CD4-positive, alpha-beta T cell treated with Interleukin-2 at 100 ng/mL for 4 hours (primary cell): Measurements from ENCODE around the gene TSPAN9.

Experiments
- DNase-seq: peaks from one replicate; pipeline ENCODE4 v3.0.0-alpha.2; 2020; ENCODE audit warnings: low spot score

The TSPAN9 gene

DNA sequence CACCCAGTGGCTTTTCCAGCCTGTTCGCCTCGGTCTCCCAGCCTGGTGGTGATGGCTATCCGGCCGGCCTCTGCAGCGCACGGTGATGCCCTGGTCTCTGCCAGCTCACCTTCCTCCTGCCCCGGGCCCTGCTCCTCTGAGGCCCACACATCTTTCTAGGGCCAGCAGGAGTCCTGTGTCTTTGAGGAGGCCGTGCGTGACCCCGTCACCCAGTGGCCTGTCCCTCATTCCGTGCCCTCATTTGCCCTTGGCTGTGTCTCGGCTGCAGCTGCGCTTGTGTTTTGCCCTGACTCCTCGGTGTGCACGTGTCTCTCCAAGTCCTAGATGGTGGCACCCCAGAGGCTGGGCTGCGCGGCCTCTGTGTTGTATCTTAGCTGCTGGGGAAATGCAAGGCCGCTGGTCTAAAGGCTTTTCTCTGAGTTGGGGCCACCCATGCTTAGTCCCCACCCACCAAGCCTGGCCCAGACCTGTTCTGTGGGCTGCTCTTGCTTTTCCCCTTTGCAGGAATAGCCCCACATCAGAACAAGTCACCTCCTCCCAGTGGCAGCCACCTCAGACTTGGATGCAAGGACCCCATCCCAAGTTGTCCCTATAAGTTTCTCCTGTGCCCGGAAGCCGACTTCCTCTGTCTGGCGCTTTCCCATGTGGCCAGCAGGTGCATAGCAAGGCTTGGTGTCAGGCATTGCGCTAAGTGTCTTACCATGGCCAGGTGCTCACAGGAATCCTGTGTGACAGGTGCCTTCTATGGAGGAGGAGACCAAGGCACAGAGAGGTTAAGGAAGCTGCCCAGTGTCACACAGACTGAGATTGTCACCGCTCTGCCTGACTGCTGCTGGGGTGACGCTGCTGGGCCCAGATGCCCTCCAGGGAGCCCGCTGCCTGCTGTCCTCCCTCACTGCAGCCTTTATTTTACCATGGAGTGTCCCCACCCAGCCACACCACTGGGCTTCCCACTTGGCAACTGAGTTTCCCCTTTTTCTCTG lies 64.5 kb downstream of the TSPAN9 start:
- DNase-seq, result no peak

DNA sequence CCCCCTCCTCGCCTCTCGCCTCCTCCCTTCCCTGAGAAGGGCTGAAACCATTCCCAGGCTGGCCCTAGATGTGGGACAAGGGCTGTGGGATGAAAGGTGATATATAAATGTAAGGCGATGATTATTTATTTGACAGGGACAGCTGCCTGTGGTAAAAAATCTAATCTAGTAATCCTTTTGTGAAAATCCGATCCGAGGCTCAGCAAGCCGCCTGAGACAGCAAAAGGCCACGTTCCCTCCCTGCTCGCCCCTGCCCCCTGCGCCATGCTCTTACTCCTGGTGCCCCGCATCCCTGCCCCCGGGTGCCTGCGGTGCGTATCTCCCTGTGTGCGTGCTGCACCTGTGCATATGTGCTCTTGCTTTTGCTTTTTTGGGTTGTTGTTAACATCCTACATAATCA lies 65.2 kb downstream of the TSPAN9 start:
- DNase-seq, result no peak

DNA sequence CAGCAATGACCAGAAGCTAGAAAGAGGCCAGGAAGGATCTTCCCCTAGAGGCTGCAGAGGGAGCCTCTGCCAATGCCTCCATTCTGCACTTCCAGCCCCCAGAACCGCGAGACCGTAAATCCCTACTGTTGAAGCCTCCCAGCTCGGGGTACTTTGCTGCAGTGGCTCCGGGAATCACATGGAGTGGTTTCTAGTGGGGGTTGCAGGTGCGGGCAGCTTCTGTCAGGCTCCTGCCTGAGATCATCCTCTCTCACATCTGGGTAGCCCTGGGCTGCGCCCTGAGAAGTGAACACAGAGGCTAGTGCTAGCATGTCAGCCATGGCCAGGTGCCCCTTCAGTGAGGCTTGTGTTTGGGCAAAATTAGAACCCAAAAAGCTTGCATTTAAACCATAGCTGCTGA lies 67.3 kb downstream of the TSPAN9 start:
- DNase-seq, result no peak

DNA sequence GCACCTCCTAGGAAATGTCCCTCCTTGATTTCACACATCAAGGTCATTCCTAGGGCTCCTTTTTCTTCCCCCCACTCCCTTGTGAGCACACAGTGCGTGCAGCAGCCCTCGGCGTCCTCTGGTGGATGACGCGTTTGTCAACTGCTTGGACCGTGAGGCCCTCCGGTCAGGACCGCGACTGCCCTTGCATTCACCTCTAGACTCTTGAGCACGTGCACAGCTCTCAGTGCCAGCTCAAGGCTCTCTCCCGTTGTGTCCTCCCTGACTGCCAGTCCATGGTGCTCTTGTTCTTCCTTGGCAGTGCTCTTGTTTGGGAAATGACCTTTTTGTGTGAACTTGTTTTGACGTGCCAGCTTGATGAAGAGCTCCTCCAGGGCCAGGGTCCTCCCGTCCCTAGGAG lies 67.9 kb downstream of the TSPAN9 start:
- DNase-seq, result no peak

DNA sequence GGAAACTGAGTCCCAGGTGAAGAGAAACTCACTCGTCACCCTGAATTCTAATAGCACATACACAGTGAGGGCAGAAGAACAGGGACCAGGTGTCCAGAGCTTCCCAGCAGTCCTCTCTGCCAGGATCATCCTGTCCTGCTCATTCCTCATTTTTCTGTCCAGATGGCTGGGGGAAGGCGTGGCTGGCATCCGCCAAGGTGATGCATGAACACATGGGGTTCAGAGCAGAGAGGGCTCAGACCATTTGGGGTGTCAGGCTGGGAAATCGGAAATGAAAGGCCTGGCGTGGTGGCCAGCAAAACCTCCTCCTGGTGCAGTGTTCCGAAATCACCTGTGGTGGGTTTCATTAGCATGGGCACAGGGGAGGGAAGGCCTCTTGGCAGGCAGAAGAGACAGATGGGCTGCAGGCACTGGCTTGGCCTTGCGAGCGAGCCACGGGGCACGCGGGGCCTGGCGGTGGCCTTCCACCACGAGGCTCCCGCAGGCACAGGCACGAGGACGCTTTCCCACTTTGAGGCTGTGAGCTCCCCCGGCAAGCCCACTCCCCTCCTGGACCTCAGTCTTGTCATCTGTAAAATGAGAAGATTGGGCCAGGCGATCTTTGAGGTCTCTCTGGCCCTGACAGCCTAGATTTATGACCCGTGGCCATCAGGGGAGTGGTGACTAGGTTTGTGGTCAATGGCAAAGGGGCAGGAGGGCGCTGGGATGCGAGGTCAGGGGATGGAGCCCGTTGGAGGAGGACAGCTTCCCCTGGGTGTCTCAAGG lies 68.5 kb downstream of the TSPAN9 start:
- no peak for DNase-seq

DNA sequence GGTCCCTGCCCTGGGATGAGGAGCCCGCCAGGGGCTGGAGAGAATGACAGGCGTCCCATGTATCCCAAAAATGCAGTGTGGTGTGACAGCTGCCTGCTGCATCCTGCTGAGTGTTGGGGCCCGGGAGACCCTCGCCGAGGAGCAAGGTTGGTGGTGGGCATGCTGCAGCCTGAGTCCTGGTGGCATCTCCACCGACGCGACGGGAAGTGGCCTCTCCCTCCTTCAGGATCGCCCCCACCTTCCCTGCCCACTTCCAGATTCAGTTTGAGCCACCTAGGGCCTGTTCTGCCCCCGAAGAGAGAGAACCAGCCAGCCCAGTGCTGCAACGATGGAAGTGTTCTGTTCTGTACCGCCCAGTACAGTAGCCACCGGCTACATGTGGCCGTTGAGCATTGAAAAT lies 70.1 kb downstream of the TSPAN9 start:
- no peak for DNase-seq

DNA sequence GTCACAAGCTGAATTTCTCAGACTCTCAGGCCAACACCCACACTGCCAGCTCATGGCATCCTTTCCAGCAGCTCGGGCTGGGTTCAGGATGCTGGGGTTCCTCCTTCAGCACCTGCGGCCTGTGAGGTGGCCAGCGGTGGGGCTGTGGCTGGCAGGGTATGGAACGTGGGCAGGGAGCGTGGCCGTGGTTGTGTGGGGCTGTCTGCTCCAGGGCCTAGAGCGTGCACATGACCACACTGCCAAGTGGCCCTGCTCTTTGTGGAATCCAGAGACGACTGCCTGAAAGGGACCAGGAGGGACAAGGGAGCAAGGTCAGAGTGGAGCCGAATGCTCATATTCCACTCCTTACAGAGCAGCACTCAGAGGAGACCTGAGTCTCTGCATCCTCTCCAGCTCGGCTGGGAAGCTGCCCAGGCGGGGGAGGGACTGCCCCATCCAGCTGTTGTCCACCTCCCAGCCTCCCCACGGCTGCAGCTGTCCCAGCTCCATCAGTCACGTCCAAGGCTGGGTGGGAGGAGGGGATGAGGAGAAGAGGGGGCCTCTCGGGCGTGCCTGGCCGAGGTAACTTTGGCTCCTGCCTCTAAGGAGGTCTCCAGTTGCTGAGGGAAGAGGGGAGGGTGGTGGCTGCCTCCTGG lies 71.3 kb downstream of the TSPAN9 start:
- DNase-seq, result no peak

DNA sequence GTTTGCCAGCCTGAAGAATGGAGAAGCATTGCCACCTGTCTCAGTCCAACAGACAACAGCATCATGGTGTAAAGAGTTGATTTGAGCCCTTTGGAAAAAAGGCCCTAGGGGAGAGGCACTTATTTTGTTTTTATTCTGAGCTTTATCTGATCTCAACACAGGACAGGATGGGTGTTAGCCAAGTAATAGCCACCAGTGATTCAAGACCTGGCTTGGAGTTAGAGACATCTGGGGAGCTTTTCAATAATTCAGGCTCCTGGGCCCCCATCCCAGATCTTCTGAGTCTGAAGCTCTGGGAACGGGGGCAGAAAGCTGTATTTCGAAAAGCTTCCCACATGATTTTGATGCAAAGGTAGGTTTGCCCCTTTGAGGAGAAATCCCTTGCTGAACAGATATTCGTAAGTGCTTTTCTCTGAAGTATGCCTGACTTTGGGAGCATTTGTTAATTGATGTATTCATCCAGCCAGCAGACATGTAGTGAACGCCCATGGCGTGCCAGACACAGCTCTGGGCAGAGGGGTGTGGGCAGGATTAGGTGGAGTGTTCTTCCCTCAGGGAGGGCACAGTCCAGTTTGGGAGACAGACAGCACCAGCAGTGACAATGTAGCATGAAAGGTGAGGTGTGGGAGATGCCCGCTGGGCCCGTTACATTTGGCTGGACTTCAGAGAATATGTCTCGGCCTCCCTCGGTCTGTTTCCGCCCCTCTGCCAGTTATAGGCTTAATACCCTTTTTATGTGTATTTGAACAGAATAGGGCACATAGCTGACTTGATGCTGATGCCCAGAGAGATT lies 72.5 kb downstream of the TSPAN9 start:
- DNase-seq, result no peak

DNA sequence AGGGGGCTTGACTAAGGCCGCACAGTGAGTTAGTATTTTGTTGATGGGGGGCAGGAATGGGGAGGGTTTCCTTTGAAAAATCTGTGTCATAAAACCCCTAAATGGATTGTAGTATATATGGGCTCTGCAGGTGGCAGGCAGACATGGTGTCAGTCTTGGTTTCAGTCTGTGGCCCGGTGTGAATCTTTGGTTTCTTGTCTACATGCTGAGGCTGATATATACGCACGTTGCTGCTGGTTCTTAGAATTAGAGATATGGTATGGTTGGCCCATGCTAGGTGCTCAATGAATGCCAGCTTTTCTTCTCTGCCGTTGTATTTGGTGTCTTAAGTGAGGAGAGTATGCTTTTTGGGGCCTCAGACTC lies 73.1 kb downstream of the TSPAN9 start:
- no peak for DNase-seq

DNA sequence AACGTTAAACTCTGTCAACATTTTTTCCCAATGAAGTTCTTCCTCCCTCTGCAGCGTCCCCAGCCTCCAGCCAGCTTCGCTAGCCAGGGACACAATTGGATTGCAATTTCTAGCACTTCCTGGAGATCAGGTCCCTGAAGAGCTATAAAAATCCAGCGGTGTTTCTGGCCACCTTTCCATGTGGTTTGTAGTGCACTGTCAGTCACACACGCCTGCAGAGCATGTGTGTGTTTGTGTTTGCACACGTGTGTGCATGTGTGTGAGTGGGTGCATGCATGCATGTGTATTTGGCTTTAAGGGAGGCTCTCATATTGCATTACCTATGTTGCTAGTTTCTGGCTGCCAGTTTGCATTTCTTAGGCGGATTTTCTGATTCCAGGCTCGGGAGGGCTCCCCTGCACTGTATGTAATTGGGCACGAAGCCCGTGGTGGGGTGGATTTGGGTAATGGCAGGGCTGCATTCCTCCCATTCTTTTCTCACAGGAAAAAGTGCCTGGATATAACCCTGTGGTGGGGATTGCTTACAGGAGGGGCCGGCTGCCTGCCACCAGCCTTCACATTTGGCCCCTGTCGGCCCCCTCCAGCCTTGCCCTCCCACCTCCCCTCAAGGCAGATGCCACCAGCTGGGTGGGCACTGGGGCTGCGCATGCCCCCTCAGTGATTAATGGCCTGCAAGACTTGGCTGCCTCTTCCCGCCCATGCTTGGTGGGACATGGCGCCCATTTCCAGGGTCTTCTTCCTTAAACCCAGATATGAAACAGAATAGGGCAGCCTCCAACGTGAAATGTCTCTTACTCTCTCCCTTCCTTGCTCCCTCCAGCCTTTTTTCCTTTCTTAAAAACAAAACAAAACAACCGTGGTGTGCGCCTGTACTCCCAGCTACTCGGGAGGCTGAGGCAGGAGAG lies 74.0 kb downstream of the TSPAN9 start:
- DNase-seq, result no peak

DNA sequence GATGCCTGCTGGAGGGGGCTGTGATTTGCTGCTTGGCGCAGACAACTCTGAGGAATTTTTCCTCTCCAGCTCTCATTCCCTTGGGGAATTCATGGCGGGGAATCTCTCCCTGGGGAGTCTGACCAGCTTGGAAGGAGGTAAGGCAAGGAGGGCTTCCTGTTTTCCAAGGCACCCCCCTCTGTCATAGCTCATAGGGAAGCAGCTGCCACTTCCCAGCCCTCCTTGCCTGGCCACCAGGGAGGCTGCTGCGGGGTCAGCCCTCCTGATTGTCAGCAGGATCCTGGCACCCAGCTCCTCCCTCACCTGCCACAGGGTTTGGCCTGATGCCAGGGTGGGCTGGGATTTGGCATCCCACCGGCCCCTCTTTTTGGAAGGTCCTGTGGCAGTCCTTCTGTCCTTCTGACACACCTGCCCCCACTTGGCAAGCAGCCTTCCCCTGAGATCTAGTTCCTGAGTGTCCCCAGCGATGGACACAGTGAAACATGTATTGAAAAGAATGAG lies 74.9 kb downstream of the TSPAN9 start:
- DNase-seq, result no peak

DNA sequence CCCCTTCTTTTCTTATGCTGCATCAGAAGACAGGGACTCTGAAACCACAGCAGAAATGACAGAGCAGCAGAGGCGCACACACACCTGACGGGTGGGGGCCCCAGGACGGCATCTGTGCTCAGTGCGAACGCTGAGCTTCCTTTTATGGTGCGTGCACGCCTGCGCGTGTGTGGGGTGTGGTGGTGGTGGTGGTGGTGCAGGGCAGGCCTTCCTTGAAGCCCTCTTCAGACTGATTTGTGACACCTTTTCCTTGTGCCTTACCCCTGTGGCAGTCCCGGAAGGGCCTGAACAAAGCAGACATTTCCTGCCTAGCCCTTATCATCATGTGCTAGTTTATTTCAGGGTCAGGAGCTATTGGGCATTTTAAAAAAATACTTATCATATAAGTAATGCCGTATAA lies 75.7 kb downstream of the TSPAN9 start:
- no peak for DNase-seq

DNA sequence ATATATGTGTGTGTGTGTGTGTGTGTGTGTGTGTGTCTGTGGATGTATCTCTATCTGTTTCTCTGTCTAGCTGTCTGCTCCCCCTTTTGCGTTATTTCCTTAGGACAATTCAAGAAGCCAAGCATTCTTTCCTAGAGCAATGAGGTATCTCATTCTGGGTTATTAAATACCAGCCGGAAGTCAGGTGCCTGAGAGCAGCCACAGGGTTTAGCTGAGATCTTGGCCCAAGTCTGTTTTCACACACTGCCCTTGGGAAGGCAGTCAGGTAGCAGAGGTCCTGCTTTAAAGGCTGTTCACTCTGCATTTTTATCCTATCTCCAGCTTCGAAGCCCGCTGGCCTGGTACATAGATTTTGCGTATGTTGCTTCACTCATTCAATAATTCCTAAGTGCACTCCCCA lies 76.8 kb downstream of the TSPAN9 start:
- no peak for DNase-seq

DNA sequence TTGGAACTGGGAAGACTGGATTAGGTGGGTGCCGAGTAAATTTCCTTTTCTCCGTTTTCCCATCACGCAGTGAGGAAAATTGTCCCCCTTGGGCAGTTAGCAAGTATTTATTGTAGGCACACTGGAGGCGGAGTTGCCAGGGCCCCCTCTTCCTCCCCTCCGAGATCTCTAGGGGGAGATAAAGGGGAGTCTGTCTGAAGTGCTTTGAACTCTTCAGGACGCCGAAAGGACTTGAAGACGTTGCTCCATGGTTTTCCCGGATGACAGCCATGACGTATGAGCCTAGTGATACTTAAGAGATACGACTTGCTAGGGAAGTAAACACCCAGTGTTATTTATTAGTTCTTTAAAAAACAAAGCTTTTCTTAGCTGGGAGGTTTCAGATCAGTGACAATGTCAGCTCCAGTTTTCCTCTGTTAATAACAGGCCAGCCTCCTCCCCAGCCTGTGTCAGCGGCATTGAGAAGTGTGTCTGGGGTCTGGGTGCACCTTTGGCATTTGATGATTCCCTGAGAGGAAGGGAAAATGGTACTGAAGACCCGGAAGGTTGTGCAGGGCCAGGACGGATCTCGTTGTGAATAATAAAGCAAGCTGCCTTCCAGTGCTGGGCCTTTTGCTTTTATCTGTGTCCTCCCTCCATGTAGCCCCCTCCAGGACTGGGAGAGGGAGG lies 78.7 kb downstream of the TSPAN9 start:
- no peak for DNase-seq

DNA sequence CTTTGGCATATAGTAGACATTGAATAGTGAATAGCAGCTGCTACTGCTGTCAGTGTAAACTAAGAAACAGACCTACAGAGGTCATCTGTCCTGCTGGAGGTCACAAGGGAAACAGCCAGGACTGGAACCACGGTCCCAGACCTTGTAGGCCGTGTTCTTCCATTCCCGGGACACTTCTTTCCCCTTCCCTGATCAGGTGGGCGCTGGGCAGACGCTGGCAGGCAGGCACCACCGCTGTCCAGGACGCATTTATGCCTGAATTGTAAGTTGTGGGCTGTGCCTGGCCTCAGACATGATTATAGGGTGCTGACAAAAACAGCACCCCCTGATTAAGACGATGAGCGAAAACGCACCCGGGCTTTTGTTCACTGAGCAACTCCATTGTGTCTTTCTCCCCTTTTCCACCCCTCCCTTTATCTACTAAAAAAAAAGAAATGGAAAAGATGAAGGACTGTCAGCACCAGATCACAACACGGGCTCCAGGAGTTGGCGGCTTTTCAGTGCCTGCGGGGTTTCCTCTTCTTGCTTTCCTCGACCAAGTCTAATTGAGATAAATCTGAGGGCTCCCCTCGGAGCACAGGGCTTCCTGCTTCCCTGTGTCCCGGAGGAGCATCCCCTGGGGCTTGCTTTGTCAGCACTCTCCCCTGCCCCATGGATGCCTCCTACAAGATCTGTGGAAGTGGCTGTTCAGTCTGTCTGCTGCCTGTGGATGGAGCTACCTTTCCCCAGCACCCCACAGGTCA lies 80.6 kb downstream of the TSPAN9 start:
- DNase-seq, result no peak

DNA sequence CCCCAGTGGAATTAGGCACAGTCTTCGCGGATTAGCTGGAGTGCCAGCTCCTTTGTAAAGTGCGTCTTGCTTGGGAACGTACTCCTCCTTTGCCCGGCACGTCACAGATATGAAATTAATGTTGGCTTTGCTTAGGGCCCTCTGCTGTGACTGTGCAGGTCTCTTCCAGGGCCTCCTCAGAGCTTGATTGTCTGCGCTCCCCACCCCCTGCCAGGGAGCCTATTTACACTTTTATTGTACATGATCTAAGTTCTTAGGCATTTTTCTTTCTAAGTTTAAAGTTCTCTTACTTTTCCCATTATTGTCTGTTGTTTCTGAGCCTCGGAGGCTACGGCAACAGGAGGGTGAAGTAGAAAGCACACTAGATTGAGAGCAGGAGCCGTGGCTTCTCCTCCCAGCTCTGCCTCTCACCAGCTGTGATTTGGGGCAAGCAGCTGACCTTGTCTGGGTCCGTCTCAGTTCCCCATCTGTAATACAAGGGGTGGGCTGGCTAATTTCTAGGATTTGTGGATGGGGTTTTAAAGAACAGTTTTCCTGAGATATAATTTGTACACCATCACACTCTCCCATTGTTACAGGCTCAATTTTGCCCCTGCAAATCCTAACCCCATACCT lies 81.8 kb downstream of the TSPAN9 start:
- DNase-seq, result no peak

DNA sequence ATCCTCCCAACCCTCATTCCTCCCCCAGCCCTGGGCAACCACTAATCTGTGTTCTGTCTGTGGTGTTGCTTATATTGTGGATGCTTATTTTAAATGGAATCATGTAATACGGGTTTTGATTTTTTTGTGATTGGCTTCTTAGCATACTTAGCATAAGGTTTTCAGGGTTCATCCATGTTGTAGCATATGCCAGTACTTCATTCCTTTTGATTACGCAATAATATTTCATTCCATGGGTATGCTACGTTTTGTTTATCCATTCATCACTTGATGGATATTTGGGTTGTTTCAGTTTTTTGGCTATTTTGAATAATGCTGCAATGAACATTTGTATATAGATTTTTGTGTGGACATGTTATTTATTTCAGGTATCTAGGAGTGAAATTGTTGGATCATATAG lies 82.9 kb downstream of the TSPAN9 start:
- no peak for DNase-seq

DNA sequence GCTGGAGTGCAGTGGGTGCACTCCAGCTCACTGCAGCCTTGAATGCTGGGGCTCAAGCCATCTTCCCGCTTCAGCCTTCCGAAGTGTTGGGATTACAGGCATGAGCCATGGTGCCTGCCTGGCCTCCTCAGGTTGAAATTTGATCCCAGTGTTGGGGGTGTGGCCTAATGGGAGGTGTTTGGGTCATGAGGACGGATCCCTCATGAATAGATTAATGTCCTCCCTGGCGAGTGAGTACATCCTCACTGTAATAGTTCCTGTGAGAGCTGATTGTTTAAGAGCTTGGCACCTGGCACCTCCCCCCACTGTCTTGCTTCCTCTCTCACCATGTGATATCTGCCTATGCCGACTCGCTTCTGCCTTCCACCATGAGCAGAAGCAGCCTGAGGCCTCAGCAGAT lies 84.7 kb downstream of the TSPAN9 start:
- DNase-seq, result no peak

DNA sequence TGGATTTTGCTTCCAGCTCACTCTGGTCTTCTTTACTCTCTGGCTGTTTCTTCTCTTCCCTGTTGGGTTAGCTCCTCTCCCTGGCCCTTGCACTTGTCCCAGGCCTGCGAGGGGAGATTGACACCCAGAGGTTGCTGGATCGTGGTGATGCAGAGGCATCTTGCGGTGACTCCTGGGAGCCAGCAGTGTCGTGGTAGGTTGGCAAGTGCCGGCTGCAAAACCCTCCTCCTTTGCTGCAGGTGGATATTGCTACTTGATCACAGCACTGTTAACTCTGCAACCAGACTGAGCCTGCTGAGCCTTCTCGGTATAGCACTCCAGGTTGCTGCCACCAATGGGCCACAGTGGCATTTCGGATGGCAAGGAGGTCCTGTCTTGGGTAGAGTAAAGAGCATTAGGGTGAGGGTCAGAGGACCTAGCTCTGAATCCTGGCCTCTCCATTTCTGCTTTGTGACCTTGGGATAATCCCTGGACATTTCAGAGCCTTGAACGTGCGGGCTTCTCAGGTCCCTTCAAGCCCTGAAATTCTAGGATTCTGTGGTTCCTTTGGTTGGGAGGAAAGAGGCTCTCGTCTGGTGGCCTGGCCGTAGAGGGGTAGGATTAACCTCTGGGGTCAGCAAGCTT lies 87.4 kb downstream of the TSPAN9 start:
- no peak for DNase-seq
